ENCODE data around the gene KLF13.

The KLF13 gene

GRCh38 chr15:31381801-31382712, 55.4 kb downstream of the KLF13 start:
- peak overlapping the region; percentile 1 for H3K4me3 Mint-ChIP-seq
- peaks cover 53% of the 10 kb centered on the region for H3K4me1 Mint-ChIP-seq
- peak overlapping the region; percentile 44 for H3K27ac Mint-ChIP-seq (ENCODE audit: low read depth)
- H3K9me3 Mint-ChIP-seq = no peaks in the 10 kb centered on the region
- ATAC-seq (replicated peaks; ENCODE audit: extremely low read depth, poor library complexity, severe bottlenecking) = no peak
- no peaks in the 10 kb centered on the region for H3K27me3 Mint-ChIP-seq
- no peak for DNase-seq (ENCODE audit: low spot score in 2 of 2)
- H3K36me3 Mint-ChIP-seq (ENCODE audit: insufficient read depth) = peaks cover 41% of the 10 kb centered on the region

- DNase-seq (ENCODE audit: low spot score in 2 of 2) (no peak), ATAC-seq (replicated peaks; ENCODE audit: extremely low read depth, poor library complexity, severe bottlenecking) (no peak)
- Mint-ChIP-seq H3K4me3 (no peak overlapping the region), H3K4me1 (peaks cover 57% of the 10 kb centered on the region), H3K36me3 (ENCODE audit: insufficient read depth) (peaks cover 40% of the 10 kb centered on the region), H3K27me3 (no peaks in the 10 kb centered on the region), H3K27ac (ENCODE audit: low read depth) (peak overlapping the region; percentile 67), H3K9me3 (no peaks in the 10 kb centered on the region)
These were observed 56.0 kb downstream of the KLF13 start for GRCh38 chr15:31382713-31383045.

- Mint-ChIP-seq H3K4me3 (no peak overlapping the region), H3K4me1 (peaks cover 58% of the 10 kb centered on the region), H3K27ac (ENCODE audit: low read depth) (peak overlapping the region; percentile 67), H3K9me3 (no peaks in the 10 kb centered on the region), H3K36me3 (ENCODE audit: insufficient read depth) (peaks cover 37% of the 10 kb centered on the region), H3K27me3 (no peaks in the 10 kb centered on the region)
- DNase-seq (ENCODE audit: low spot score in 2 of 2) = no peak
- ATAC-seq (replicated peaks; ENCODE audit: extremely low read depth, poor library complexity, severe bottlenecking) = no peak
These were observed 56.5 kb downstream of the KLF13 start for GRCh38 chr15:31383139-31383538.

GRCh38 chr15:31384568-31384967, 57.9 kb downstream of the KLF13 start:
- no peak for ATAC-seq (replicated peaks; ENCODE audit: extremely low read depth, poor library complexity, severe bottlenecking)
- Mint-ChIP-seq H3K4me1 (peaks cover 57% of the 10 kb centered on the region), H3K9me3 (no peaks in the 10 kb centered on the region), H3K27me3 (no peaks in the 10 kb centered on the region), H3K27ac (ENCODE audit: low read depth) (no peak overlapping the region), H3K4me3 (no peak overlapping the region), H3K36me3 (ENCODE audit: insufficient read depth) (peaks cover 28% of the 10 kb centered on the region)
- no peak for DNase-seq (ENCODE audit: low spot score in 2 of 2)

- Mint-ChIP-seq H3K4me3 (peak overlapping the region; percentile 87), H3K27ac (ENCODE audit: low read depth) (peak overlapping the region; percentile 95), H3K4me1 (peaks cover 69% of the 10 kb centered on the region), H3K9me3 (no peaks in the 10 kb centered on the region), H3K36me3 (ENCODE audit: insufficient read depth) (peaks cover 17% of the 10 kb centered on the region), H3K27me3 (no peaks in the 10 kb centered on the region)
- ATAC-seq (replicated peaks; ENCODE audit: extremely low read depth, poor library complexity, severe bottlenecking) (no peak), DNase-seq (ENCODE audit: low spot score in 2 of 2) (no peak)
These were observed 59.1 kb downstream of the KLF13 start for GRCh38 chr15:31385736-31386135.

- no peaks in the 10 kb centered on the region for H3K27me3 Mint-ChIP-seq
- H3K27ac Mint-ChIP-seq (ENCODE audit: low read depth) = peak overlapping the region; percentile 95
- H3K9me3 Mint-ChIP-seq = no peaks in the 10 kb centered on the region
- peaks cover 12% of the 10 kb centered on the region for H3K36me3 Mint-ChIP-seq (ENCODE audit: insufficient read depth)
- DNase-seq (ENCODE audit: low spot score in 2 of 2) (no peak), ATAC-seq (replicated peaks; ENCODE audit: extremely low read depth, poor library complexity, severe bottlenecking) (peak; percentile 56)
- H3K4me1 Mint-ChIP-seq = peaks cover 75% of the 10 kb centered on the region
- H3K4me3 Mint-ChIP-seq = peak overlapping the region; percentile 87
These were observed 60.5 kb downstream of the KLF13 start for GRCh38 chr15:31387092-31387478.

- peaks cover 12% of the 10 kb centered on the region for H3K36me3 Mint-ChIP-seq (ENCODE audit: insufficient read depth)
- DNase-seq (ENCODE audit: low spot score in 2 of 2) = peak in 1 of 2 donors; percentile 57
- peak overlapping the region; percentile 87 for H3K4me3 Mint-ChIP-seq
- peak; percentile 63 for ATAC-seq (replicated peaks; ENCODE audit: extremely low read depth, poor library complexity, severe bottlenecking)
- H3K27me3 Mint-ChIP-seq = no peaks in the 10 kb centered on the region
- no peaks in the 10 kb centered on the region for H3K9me3 Mint-ChIP-seq
- peaks cover 74% of the 10 kb centered on the region for H3K4me1 Mint-ChIP-seq
- peak overlapping the region; percentile 95 for H3K27ac Mint-ChIP-seq (ENCODE audit: low read depth)
These were observed 61.0 kb downstream of the KLF13 start for GRCh38 chr15:31387479-31388118.

GRCh38 chr15:31389576-31389975, 62.9 kb downstream of the KLF13 start:
- Mint-ChIP-seq H3K4me1 (peaks cover 76% of the 10 kb centered on the region), H3K4me3 (peak overlapping the region; percentile 87), H3K9me3 (no peaks in the 10 kb centered on the region), H3K27ac (ENCODE audit: low read depth) (peak overlapping the region; percentile 95), H3K27me3 (no peaks in the 10 kb centered on the region), H3K36me3 (ENCODE audit: insufficient read depth) (peaks cover 12% of the 10 kb centered on the region)
- ATAC-seq (replicated peaks; ENCODE audit: extremely low read depth, poor library complexity, severe bottlenecking) (no peak), DNase-seq (ENCODE audit: low spot score in 2 of 2) (peak in 1 of 2 donors; percentile 12)

GRCh38 chr15:31390029-31390428, 63.4 kb downstream of the KLF13 start:
- Mint-ChIP-seq H3K36me3 (ENCODE audit: insufficient read depth) (peaks cover 12% of the 10 kb centered on the region), H3K4me1 (peaks cover 71% of the 10 kb centered on the region), H3K27me3 (no peaks in the 10 kb centered on the region), H3K9me3 (no peaks in the 10 kb centered on the region), H3K27ac (ENCODE audit: low read depth) (peak overlapping the region; percentile 95), H3K4me3 (peak overlapping the region; percentile 95)
- no peak for ATAC-seq (replicated peaks; ENCODE audit: extremely low read depth, poor library complexity, severe bottlenecking)
- peak in 1 of 2 donors; percentile 7 for DNase-seq (ENCODE audit: low spot score in 2 of 2)

- Mint-ChIP-seq H3K9me3 (no peaks in the 10 kb centered on the region), H3K27ac (ENCODE audit: low read depth) (peak overlapping the region; percentile 95), H3K36me3 (ENCODE audit: insufficient read depth) (peaks cover 12% of the 10 kb centered on the region), H3K27me3 (no peaks in the 10 kb centered on the region), H3K4me1 (peaks cover 69% of the 10 kb centered on the region), H3K4me3 (peak overlapping the region; percentile 95)
- ATAC-seq (replicated peaks; ENCODE audit: extremely low read depth, poor library complexity, severe bottlenecking) = no peak
- peak; percentile 6 to 10 for DNase-seq (ENCODE audit: low spot score in 2 of 2)
These were observed 64.3 kb downstream of the KLF13 start for GRCh38 chr15:31390777-31391486.

GRCh38 chr15:31391687-31392671, 65.3 kb downstream of the KLF13 start:
- H3K27me3 Mint-ChIP-seq = no peaks in the 10 kb centered on the region
- H3K27ac Mint-ChIP-seq (ENCODE audit: low read depth) = peak overlapping the region; percentile 95
- no peaks in the 10 kb centered on the region for H3K9me3 Mint-ChIP-seq
- H3K36me3 Mint-ChIP-seq (ENCODE audit: insufficient read depth) = peaks cover 12% of the 10 kb centered on the region
- ATAC-seq (replicated peaks; ENCODE audit: extremely low read depth, poor library complexity, severe bottlenecking) = peak; percentile 74
- H3K4me1 Mint-ChIP-seq = peaks cover 61% of the 10 kb centered on the region
- peak overlapping the region; percentile 95 for H3K4me3 Mint-ChIP-seq
- peak; percentile 68 to 70 for DNase-seq (ENCODE audit: low spot score in 2 of 2)
